ENCODE results near the gene MSANTD7.
"Not testable (repeated sequence)": the region's sequence is repeated elsewhere in the genome, so short reads cannot be mapped to it uniquely, and the experiment has no call there.

MSANTD7 gene

GRCh38 chr10:14837757-14838581, at the start of gene MSANTD7, which contains the start of the genes CDNF and HSPA14:
TSS of gene MSANTD7 (plus strand) at chr10:14838306. CDS start at chr10:14842285, 3,979 bp downstream.
TSS of gene CDNF (minus strand) at chr10:14838037. CDS start at chr10:14837946, 91 bp downstream.
TSS of gene HSPA14 (plus strand) at chr10:14838306. CDS start at chr10:14838403, 97 bp downstream.
- peak; percentile 99 for DNase-seq

GRCh38 chr10:14798636-14799035, 39.5 kb upstream of the MSANTD7 start:
- no peak for DNase-seq

- DNase-seq = no peak
These were observed 37.7 kb upstream of the MSANTD7 start for GRCh38 chr10:14800397-14800796.

GRCh38 chr10:14801723-14802122, 36.4 kb upstream of the MSANTD7 start:
- no peak for DNase-seq

GRCh38 chr10:14803827-14804226, 34.3 kb upstream of the MSANTD7 start:
- DNase-seq = no peak

- DNase-seq = no peak
These were observed 31.8 kb upstream of the MSANTD7 start for GRCh38 chr10:14806318-14806717.

- DNase-seq = no peak
These were observed 26.8 kb upstream of the MSANTD7 start for GRCh38 chr10:14810969-14811953.

- DNase-seq = no peak
These were observed 25.8 kb upstream of the MSANTD7 start for GRCh38 chr10:14812271-14812670.

- no peak for DNase-seq
These were observed 22.4 kb upstream of the MSANTD7 start for GRCh38 chr10:14815681-14816080.

GRCh38 chr10:14816717-14817116, 21.4 kb upstream of the MSANTD7 start:
- not testable (repeated sequence) for DNase-seq

GRCh38 chr10:14820010-14820774, 17.9 kb upstream of the MSANTD7 start:
- DNase-seq = no peak

- no peak for DNase-seq
These were observed 17.3 kb upstream of the MSANTD7 start for GRCh38 chr10:14820775-14821154.

- no peak for DNase-seq
These were observed 16.3 kb upstream of the MSANTD7 start for GRCh38 chr10:14821635-14822375.

- no peak for DNase-seq
These were observed 15.0 kb upstream of the MSANTD7 start for GRCh38 chr10:14822879-14823755.

GRCh38 chr10:14823966-14824365, 14.1 kb upstream of the MSANTD7 start:
- no peak for DNase-seq

- no peak for DNase-seq
These were observed 11.9 kb upstream of the MSANTD7 start for GRCh38 chr10:14826076-14826829.

GRCh38 chr10:14833106-14833505, 5.0 kb upstream of the MSANTD7 start:
- DNase-seq = no peak

- DNase-seq = no peak
These were observed 1.9 kb upstream of the MSANTD7 start for GRCh38 chr10:14836208-14836607.

- DNase-seq = no peak
These were observed 926 bp upstream of the MSANTD7 start for GRCh38 chr10:14837003-14837756.

Measured in activated CD8-positive, alpha-beta memory T cell treated with anti-CD3 and anti-CD28 coated beads for 24 hours (primary cell).